Uterus (tissue), 2 donors: ENCODE data around the gene BSCL2.
A peak's percentile ranks its signal among the peaks of the same experiment; 100 is the strongest.

ENCODE experiments used
- POLR2A ChIP-seq, 2 donors: fragments of 450-650 bp; IDR thresholded peaks; one replicate each; pipeline ENCODE4 v1.6.1; 2016; ENCODE audit warnings: antibody characterized with exemption in 2 of 2, mild to moderate bottlenecking in 1 of 2, moderate library complexity in 1 of 2
- TF ChIP-seq, protein P1 (sequence below), 4 experiments: fragments of 200-600 bp in 2 of 4; fragments of 450-650 bp in 2 of 4; sonication (generic) in 2 of 4; IDR thresholded peaks; one replicate each; pipeline ENCODE4 v1.5.1; 2016 to 2019; ENCODE audit warnings: antibody characterized with exemption in 4 of 4, mild to moderate bottlenecking in 2 of 4, moderate library complexity in 1 of 4

- TF ChIP-seq, protein P1, sequence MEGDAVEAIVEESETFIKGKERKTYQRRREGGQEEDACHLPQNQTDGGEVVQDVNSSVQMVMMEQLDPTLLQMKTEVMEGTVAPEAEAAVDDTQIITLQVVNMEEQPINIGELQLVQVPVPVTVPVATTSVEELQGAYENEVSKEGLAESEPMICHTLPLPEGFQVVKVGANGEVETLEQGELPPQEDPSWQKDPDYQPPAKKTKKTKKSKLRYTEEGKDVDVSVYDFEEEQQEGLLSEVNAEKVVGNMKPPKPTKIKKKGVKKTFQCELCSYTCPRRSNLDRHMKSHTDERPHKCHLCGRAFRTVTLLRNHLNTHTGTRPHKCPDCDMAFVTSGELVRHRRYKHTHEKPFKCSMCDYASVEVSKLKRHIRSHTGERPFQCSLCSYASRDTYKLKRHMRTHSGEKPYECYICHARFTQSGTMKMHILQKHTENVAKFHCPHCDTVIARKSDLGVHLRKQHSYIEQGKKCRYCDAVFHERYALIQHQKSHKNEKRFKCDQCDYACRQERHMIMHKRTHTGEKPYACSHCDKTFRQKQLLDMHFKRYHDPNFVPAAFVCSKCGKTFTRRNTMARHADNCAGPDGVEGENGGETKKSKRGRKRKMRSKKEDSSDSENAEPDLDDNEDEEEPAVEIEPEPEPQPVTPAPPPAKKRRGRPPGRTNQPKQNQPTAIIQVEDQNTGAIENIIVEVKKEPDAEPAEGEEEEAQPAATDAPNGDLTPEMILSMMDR (IDR thresholded peaks at IDR 0.05) = peak; percentile 66 to 83 (median 77)
- TF ChIP-seq POLR2A (IDR thresholded peaks at IDR 0.05) = no peak
Measured at GRCh38 chr11:62694455-62695167, 12.6 kb downstream of the BSCL2 start.
